Retinal pigment epithelial cell (primary cell): Measurements from ENCODE around the gene BLOC1S5.

ENCODE experiments used
- DNase-seq: peaks from one replicate; pipeline ENCODE4 v3.0.0-alpha.2; 2010; ENCODE audit warnings: low read depth
- H3K4me3 ChIP-seq: 2 replicates; pipeline ENCODE4 v1.5.1; 2011; ENCODE audit warnings: mild to moderate bottlenecking, low read length, control low read depth, moderate library complexity
- TF ChIP-seq, protein P1 (sequence below): conservative IDR thresholded peaks from 2 replicates; pipeline ENCODE4 v1.5.1; 2011; ENCODE audit warnings: low read depth, low read length, control low read depth, inconsistent platforms

The BLOC1S5 gene

DNA sequence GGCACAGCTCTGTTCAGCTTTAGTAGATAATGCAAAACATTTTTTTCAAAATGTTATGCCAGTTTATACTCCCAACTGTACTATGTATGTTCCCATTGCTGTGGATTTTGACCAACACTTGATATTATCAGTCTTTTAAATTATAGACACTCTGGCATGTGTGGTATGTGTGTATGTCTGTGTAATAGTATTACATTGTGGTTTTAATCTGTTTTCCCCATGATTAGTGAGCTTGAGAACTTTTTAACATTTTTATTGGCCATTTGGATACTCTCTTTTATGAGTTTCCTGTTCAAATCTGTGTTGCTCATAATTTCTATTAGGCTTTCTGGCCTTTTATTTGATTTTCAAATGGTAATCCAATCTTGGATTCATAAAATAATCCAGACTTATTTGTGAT, 84.4 kb downstream of the BLOC1S5 start:
- TF ChIP-seq, protein P1, sequence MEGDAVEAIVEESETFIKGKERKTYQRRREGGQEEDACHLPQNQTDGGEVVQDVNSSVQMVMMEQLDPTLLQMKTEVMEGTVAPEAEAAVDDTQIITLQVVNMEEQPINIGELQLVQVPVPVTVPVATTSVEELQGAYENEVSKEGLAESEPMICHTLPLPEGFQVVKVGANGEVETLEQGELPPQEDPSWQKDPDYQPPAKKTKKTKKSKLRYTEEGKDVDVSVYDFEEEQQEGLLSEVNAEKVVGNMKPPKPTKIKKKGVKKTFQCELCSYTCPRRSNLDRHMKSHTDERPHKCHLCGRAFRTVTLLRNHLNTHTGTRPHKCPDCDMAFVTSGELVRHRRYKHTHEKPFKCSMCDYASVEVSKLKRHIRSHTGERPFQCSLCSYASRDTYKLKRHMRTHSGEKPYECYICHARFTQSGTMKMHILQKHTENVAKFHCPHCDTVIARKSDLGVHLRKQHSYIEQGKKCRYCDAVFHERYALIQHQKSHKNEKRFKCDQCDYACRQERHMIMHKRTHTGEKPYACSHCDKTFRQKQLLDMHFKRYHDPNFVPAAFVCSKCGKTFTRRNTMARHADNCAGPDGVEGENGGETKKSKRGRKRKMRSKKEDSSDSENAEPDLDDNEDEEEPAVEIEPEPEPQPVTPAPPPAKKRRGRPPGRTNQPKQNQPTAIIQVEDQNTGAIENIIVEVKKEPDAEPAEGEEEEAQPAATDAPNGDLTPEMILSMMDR: no peak
- DNase-seq: no peak
- H3K4me3 ChIP-seq: no peak overlapping the region

DNA sequence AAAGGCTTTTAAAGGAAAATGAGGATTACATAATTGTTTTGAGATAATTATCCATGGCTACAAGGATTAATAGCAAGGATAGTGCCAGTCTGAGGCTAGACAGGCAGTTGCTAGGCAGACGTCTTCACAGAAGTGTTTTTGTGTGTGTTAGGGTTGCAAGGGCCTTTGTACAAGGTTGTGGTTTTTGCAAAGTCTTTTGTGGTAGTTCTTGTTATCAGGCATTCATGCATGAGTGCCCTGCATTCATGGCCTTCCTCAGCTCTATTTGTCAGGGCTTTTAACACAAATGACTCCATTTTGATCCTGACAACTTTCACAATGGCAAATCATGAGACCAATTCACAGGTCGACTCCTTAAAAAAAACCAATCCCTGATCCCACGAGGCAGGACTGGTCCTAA, 85.5 kb downstream of the BLOC1S5 start:
- DNase-seq: peak; percentile 82
- TF ChIP-seq, protein P1: no peak
- no peak overlapping the region for H3K4me3 ChIP-seq

DNA sequence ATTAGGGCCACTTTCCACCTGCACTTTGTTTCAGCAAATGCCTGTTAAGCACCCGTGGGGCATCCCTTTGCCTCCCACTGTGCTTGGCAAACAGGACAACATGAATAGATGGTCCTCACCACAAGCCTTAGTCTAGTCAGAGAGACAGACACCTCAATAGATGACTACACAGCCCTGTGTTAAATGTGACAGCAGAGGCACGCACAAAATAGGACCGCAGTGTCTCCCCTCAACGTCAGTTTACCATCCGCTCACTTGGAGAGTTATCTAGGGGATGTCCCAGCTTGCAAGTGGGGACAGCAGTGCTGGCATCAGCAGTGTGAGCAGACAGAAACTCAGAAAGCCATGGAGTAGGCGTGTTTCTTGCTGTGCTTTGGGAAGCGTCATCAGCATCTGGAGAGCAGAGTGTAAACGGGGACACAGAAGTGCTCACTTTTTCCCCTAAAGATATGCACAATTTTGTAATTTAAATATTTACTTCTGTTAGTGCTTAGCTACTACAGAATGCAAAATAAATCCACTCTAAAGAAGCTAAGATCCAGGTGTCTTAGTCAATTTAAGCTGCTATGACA, 87.6 kb downstream of the BLOC1S5 start:
- DNase-seq: no peak
- TF ChIP-seq, protein P1: no peak
- H3K4me3 ChIP-seq: no peak overlapping the region

DNA sequence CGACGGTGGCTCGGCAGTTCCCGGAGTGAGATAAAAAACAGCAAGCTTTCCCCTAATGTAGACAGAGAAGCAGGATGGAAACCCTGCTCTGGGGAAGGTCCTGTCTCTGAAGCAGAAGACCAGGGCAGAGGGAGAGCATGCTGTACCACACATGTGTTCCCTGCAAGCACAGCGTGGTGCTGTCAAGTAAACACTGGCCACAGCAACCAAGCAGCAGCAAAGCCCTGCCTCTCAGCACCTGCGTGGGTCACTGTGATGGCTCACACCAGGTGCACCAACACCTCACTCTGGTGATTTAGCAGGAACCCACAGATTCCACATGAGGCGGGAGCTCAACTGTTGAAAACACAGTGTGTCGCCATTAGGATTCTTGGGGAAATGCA, 88.4 kb downstream of the BLOC1S5 start:
- no peak for DNase-seq
- no peak overlapping the region for H3K4me3 ChIP-seq
- TF ChIP-seq, protein P1: no peak

DNA sequence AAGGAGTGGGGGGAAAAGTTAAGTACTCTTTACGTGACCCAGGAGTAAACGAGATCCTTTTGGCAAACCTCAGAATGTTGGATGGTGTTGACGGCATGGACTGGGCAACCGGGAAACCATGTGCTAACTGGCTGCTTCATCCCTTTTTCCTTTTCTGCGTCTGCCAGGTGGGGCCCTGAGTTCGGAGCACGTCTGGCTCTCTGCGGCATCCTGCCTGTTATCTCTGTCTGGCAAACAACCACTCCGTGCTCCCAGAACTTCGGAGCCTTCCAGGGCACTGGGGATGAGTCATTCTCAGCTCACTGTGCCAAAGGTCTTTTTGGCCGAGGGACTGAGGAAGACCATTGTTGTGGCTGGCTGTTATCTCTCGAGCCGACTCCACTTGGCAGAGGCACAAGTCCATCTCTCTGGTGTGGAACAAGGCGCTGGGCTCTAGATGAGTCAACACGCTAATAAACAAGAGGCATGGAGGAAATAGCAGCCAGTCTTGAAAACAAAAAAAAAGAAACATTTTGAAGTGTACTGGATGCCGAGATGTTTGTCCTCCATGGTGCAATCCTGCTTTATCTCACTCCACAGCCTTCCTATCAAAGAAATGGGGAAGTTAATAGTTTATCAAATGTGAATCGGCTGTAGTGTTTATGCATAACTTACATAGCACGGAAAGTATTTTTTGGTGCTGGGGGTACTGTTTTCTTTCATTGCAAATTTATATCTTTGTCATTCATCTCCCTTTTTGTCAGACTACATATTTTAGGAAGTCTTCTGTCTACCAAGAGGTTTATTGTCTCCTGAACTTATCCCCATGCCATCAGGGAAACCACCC, 89.0 kb downstream of the BLOC1S5 start:
- peak; percentile 72 for DNase-seq
- TF ChIP-seq, protein P1: no peak
- H3K4me3 ChIP-seq: peak overlapping the region; percentile 4

DNA sequence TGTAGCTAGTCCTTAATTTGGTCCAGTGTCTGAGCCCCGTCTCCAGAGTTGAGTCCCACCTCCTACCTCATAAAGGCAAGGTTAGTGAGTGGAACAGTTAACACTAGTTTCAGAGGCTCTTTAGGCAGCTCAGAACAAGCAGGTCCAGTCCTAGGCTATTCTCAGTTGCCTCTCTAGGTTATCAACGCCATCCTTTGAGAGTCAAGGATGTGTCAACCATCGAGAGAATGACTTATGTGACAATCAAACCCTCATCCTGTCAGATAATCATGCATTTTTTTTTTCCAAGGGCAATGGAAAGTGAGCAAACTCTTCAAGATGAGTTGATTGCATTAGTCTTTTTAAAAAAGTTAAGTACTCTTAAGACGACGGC, 89.6 kb downstream of the BLOC1S5 start:
- no peak for DNase-seq
- TF ChIP-seq, protein P1: no peak
- no peak overlapping the region for H3K4me3 ChIP-seq

DNA sequence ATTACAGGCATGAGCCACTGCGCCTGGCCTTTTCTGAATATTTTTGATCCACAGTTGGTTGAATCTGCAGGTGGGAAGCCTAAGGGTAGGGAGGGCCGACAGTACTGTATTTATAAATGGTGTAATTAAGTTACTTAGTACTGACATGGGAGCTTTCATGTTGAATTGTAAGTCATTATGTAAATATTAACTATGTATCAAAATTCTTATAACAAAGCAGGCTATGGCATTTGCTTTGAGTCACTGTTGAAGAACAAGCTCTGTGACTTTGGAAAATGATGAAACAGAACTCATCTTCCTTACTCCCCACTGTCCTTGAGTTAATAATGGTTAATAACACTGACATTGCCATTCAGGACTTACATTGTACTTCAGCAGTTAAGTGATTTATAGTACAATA, 90.6 kb downstream of the BLOC1S5 start:
- no peak for DNase-seq
- TF ChIP-seq, protein P1: no peak
- no peak overlapping the region for H3K4me3 ChIP-seq
